Measurements from ENCODE around the gene DHX15.

GRCh38 chr4:24507439-24507838 lies 76.9 kb downstream of the DHX15 start:
- no peak for TF ChIP-seq CTCF (IDR thresholded peaks at IDR 0.05)
- TF ChIP-seq POLR2A (IDR thresholded peaks at IDR 0.05) = no peak

Data from stomach (tissue), 4 donors.